ENCODE data around the gene VWCE.
"Not testable (repeated sequence)": the region's sequence is repeated elsewhere in the genome, so short reads cannot be mapped to it uniquely, and the experiment has no call there.

- TF ChIP-seq CTCF, POLR2A (IDR thresholded peaks at IDR 0.05): not testable (repeated sequence)
These were observed 64.1 kb downstream of the VWCE start for GRCh38 chr11:61231033-61231432.

Measured in heart left ventricle (tissue), 13 donors.